Skeletal muscle tissue (tissue), 4 donors: Measurements from ENCODE around the gene PPP1R11. TPM values are rescaled to one million over a fixed set of nuclear protein-coding genes. Genes with fewer than 3 reads are reported as not detected.

Experiments used
- H3K27ac ChIP-seq: one replicate; pipeline ENCODE4 v1.7.0; 2013; ENCODE audit warnings: mild to moderate bottlenecking, low read depth, low read length, inconsistent platforms
- H3K27me3 ChIP-seq, 3 donors: one replicate each; pipeline ENCODE4 v1.7.0; 2013; ENCODE audit warnings: low read length in 3 of 3; ENCODE audit not compliant: control insufficient read depth in 3 of 3, insufficient read depth in 3 of 3
- H3K36me3 ChIP-seq, 3 donors: one replicate each; pipeline ENCODE4 v1.7.0; 2013; ENCODE audit warnings: low read length in 3 of 3; ENCODE audit not compliant: control insufficient read depth in 3 of 3, insufficient read depth in 3 of 3
- H3K4me1 ChIP-seq, 3 donors: one replicate each; pipeline ENCODE4 v1.7.0; 2013; ENCODE audit warnings: low read length in 3 of 3, mild to moderate bottlenecking in 3 of 3; ENCODE audit not compliant: control insufficient read depth in 3 of 3, insufficient read depth in 3 of 3
- H3K4me3 ChIP-seq, 3 donors: one replicate each; pipeline ENCODE4 v1.7.0; 2013; ENCODE audit warnings: low read length in 3 of 3
- H3K9ac ChIP-seq, 3 donors: one replicate each; pipeline ENCODE4 v1.7.0; 2013; ENCODE audit warnings: low read length in 3 of 3, mild to moderate bottlenecking in 3 of 3, moderate library complexity in 2 of 3, low read depth in 1 of 3
- H3K9me3 ChIP-seq, 3 donors: one replicate each; pipeline ENCODE4 v1.7.0; 2013; ENCODE audit warnings: low read length in 3 of 3; ENCODE audit not compliant: control insufficient read depth in 3 of 3
- total RNA-seq: library from RNA; depleted of rRNA; stranded (reverse); fragments of >200 nt; gene quantifications from one replicate; pipeline ENCODE4 v1.2.3, GENCODE V29; 2014
- donor health status: Osteomylitis.

The PPP1R11 gene
- total RNA-seq, 1 donor from 2014 or later: 6.8 TPM

GRCh38 chr6:30092852-30093543 is 26.0 kb downstream of the PPP1R11 start:
- Histone ChIP-seq H3K4me1 (no peaks in the 10 kb centered on the region), H3K4me3 (no peak overlapping the region), H3K9me3 (no peaks in the 10 kb centered on the region), H3K9ac (no peak overlapping the region), H3K27me3 (peaks cover 39 to 61% (median 45%) of the 10 kb centered on the region in 3 donors), H3K36me3 (no peaks in the 10 kb centered on the region), H3K27ac (no peak overlapping the region)

GRCh38 chr6:30093951-30094661 is 27.1 kb downstream of the PPP1R11 start:
- Histone ChIP-seq H3K36me3 (no peaks in the 10 kb centered on the region), H3K4me1 (no peaks in the 10 kb centered on the region), H3K9ac (no peak overlapping the region), H3K27me3 (peaks cover 45 to 71% (median 48%) of the 10 kb centered on the region in 3 donors), H3K27ac (no peak overlapping the region), H3K9me3 (no peaks in the 10 kb centered on the region), H3K4me3 (no peak overlapping the region)

GRCh38 chr6:30096829-30097228 is 29.8 kb downstream of the PPP1R11 start:
- H3K27me3 ChIP-seq: peaks cover 58 to 77% (median 60%) of the 10 kb centered on the region in 3 donors
- H3K9ac ChIP-seq: no peak overlapping the region
- H3K27ac ChIP-seq: no peak overlapping the region
- H3K4me1 ChIP-seq: peaks cover 15 to 17% (median 15%) of the 10 kb centered on the region in 3 donors
- no peak overlapping the region for H3K4me3 ChIP-seq
- H3K36me3 ChIP-seq: no peaks in the 10 kb centered on the region
- no peaks in the 10 kb centered on the region for H3K9me3 ChIP-seq

- Histone ChIP-seq H3K4me3 (no peak overlapping the region), H3K4me1 (peaks cover 24 to 26% (median 25%) of the 10 kb centered on the region in 3 donors), H3K9me3 (no peaks in the 10 kb centered on the region), H3K27ac (no peak overlapping the region), H3K9ac (no peak overlapping the region), H3K27me3 (peaks cover 51 to 67% (median 53%) of the 10 kb centered on the region in 3 donors), H3K36me3 (no peaks in the 10 kb centered on the region)
These were observed 31.1 kb downstream of the PPP1R11 start for GRCh38 chr6:30097902-30098768.

GRCh38 chr6:30100154-30100553 is 33.2 kb downstream of the PPP1R11 start:
- H3K27me3 ChIP-seq: peaks cover 42 to 67% (median 59%) of the 10 kb centered on the region in 3 donors
- peak overlapping the region in 1 of 3 donors; percentile 6 for H3K9ac ChIP-seq
- no peaks in the 10 kb centered on the region for H3K9me3 ChIP-seq
- H3K36me3 ChIP-seq: no peaks in the 10 kb centered on the region
- H3K4me1 ChIP-seq: peaks cover 31 to 33% (median 33%) of the 10 kb centered on the region in 3 donors
- H3K27ac ChIP-seq: no peak overlapping the region
- H3K4me3 ChIP-seq: peak overlapping the region in 1 of 3 donors; percentile 39

- Histone ChIP-seq H3K36me3 (no peaks in the 10 kb centered on the region), H3K9me3 (no peaks in the 10 kb centered on the region), H3K4me1 (peaks cover 31 to 33% (median 33%) of the 10 kb centered on the region in 3 donors), H3K27me3 (peaks cover 35 to 63% (median 55%) of the 10 kb centered on the region in 3 donors), H3K27ac (no peak overlapping the region), H3K4me3 (peak overlapping the region; percentile 54 to 76 (median 70)), H3K9ac (peak overlapping the region; percentile 55 to 69 (median 57))
These were observed 33.8 kb downstream of the PPP1R11 start for GRCh38 chr6:30100585-30101443.

- Histone ChIP-seq H3K9ac (peak overlapping the region; percentile 54 to 69 (median 64)), H3K27me3 (peaks cover 40 to 67% (median 60%) of the 10 kb centered on the region in 3 donors), H3K4me3 (peak overlapping the region; percentile 61 to 76 (median 70)), H3K27ac (peak overlapping the region; percentile 40), H3K4me1 (peaks cover 31 to 33% (median 33%) of the 10 kb centered on the region in 3 donors), H3K36me3 (no peaks in the 10 kb centered on the region), H3K9me3 (no peaks in the 10 kb centered on the region)
These were observed 34.7 kb downstream of the PPP1R11 start for GRCh38 chr6:30101444-30102413.

GRCh38 chr6:30102414-30102969 is 35.5 kb downstream of the PPP1R11 start:
- peaks cover 31 to 33% (median 33%) of the 10 kb centered on the region in 3 donors for H3K4me1 ChIP-seq
- H3K4me3 ChIP-seq: peak overlapping the region; percentile 61 to 81 (median 70)
- peaks cover 34 to 60% (median 52%) of the 10 kb centered on the region in 3 donors for H3K27me3 ChIP-seq
- peak overlapping the region; percentile 40 for H3K27ac ChIP-seq
- H3K9me3 ChIP-seq: no peaks in the 10 kb centered on the region
- peak overlapping the region in 2 of 3 donors; percentile 64 to 69 for H3K9ac ChIP-seq
- H3K36me3 ChIP-seq: no peaks in the 10 kb centered on the region
